Stimulated activated memory B cell treated with anti-CD40 and anti-IgM and Interleukin-4, amounts not matched to agents 10 μg/mL and 1 μg/mL and 100 μg/mL, for 72 hours (primary cell): ENCODE measurements around the gene FBXO10.
A peak's percentile ranks its signal among the peaks of the same experiment; 100 is the strongest.

ENCODE experiments used
- ATAC-seq: fragments of 150-1000 bp; cut with Tn5 transposase; 2 replicates; pipeline ENCODE4 v1.10.0; 2021
- H3K27ac Mint-ChIP-seq: one replicate; pipeline ENCODE4 v1.8.0; 2022; ENCODE audit warnings: mild to moderate bottlenecking, mixed read lengths
- H3K27me3 Mint-ChIP-seq: one replicate; pipeline ENCODE4 v1.8.0; 2022; ENCODE audit warnings: mixed read lengths
- H3K36me3 Mint-ChIP-seq: one replicate; pipeline ENCODE4 v1.8.0; 2022; ENCODE audit warnings: mixed read lengths
- H3K4me1 Mint-ChIP-seq: one replicate; pipeline ENCODE4 v1.8.0; 2022; ENCODE audit warnings: mixed read lengths
- H3K4me3 Mint-ChIP-seq: one replicate; pipeline ENCODE4 v1.8.0; 2022; ENCODE audit warnings: mild to moderate bottlenecking, moderate library complexity, mixed read lengths
- H3K9me3 Mint-ChIP-seq: one replicate; pipeline ENCODE4 v1.8.0; 2022; ENCODE audit warnings: mixed read lengths

FBXO10 gene

DNA sequence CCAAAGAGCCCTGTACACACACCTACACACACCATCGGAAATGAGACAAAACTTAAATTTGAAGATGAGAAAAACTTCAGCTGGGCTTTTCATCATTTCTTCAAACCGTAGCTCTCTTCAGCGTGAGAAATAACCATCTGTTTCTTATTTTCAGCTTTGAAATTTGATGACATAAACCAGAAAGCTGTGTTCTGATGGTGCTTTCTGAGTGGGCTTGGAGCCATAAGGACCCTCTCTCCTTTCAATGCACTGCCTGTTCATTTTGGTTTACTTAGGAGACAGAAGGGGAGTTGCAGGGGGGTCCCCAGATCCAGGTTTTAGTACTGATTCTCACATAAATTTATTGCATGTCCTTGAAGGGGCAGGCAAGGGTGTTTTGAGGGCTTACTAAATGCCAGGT lies 9.5 kb downstream of the FBXO10 start:
- peaks cover 8% of the 10 kb centered on the region for H3K9me3 Mint-ChIP-seq
- H3K27me3 Mint-ChIP-seq = no peaks in the 10 kb centered on the region
- peaks cover 49% of the 10 kb centered on the region for H3K36me3 Mint-ChIP-seq
- no peak for ATAC-seq
- H3K4me3 Mint-ChIP-seq = no peak overlapping the region
- peak overlapping the region; percentile 87 for H3K27ac Mint-ChIP-seq
- peaks cover 88% of the 10 kb centered on the region for H3K4me1 Mint-ChIP-seq

- no peaks in the 10 kb centered on the region for H3K27me3 Mint-ChIP-seq
- H3K4me1 Mint-ChIP-seq = peaks cover 88% of the 10 kb centered on the region
- ATAC-seq = peak; percentile 95
- peaks cover 48% of the 10 kb centered on the region for H3K36me3 Mint-ChIP-seq
- peaks cover 8% of the 10 kb centered on the region for H3K9me3 Mint-ChIP-seq
- H3K27ac Mint-ChIP-seq = peak overlapping the region; percentile 87
- peak overlapping the region; percentile 70 for H3K4me3 Mint-ChIP-seq
Observed at GRCh38 chr9:37565661-37566618, 10.2 kb downstream of the FBXO10 start.

GRCh38 chr9:37564916-37565315 lies 11.3 kb downstream of the FBXO10 start:
- no peak overlapping the region for H3K4me3 Mint-ChIP-seq
- H3K9me3 Mint-ChIP-seq = peaks cover 8% of the 10 kb centered on the region
- peaks cover 40% of the 10 kb centered on the region for H3K36me3 Mint-ChIP-seq
- H3K27ac Mint-ChIP-seq = peak overlapping the region; percentile 87
- H3K4me1 Mint-ChIP-seq = peaks cover 90% of the 10 kb centered on the region
- H3K27me3 Mint-ChIP-seq = no peaks in the 10 kb centered on the region
- no peak for ATAC-seq

DNA sequence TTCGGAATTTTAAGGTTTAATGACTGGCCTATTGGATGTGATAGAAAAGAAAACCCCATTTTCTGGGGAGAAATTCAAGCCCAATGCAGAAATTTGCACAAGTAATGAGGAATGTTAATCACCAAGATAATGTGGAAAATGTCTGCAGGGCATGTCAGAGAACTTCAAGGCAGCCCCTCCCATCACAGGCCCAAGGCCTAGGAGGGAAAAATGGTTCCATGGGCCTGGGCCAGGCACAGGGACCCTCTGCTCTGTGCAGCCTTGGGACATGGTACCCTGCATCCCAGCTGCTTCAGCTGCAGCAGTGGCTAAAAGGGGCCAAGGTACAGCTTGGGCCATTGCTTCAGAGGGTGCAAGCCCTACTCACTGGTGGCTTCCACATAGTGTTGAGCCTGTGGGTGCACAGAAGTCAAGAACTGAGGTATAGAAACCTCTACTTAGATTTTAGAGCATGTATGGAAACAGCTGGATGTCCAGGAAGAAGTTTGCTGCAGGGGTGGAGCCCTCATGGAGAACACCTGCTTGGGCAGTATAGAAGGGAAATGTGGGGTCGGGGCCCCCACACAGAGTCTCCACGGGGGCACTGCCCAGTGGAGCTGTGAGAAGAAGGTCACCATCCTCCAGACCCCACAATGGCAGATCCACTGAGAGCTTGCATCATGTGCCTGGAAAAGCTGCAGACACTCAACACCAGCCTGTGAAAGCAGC lies 12.2 kb downstream of the FBXO10 start:
- ATAC-seq = no peak
- peaks cover 8% of the 10 kb centered on the region for H3K9me3 Mint-ChIP-seq
- H3K36me3 Mint-ChIP-seq = peaks cover 39% of the 10 kb centered on the region
- no peaks in the 10 kb centered on the region for H3K27me3 Mint-ChIP-seq
- peak overlapping the region; percentile 87 for H3K27ac Mint-ChIP-seq
- no peak overlapping the region for H3K4me3 Mint-ChIP-seq
- peaks cover 90% of the 10 kb centered on the region for H3K4me1 Mint-ChIP-seq

DNA sequence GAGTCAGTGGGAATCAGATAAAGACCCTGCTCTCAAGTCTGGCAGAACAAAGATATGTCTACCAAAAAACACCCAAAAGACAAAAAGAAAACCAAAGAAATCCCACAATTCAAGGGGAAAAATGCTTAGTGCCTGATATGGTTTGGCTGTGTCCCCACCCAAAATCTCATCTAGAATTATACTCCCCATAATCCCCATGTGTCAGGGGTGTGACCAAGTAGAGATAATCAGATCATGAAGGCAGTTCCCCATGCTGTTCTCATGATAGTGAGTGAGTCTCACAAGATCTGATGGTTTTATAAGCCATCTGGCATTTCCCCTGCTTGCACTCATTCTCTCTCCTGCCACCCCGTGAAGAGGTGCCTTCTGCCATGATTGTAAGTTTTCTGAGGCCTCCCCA lies 13.4 kb downstream of the FBXO10 start:
- Mint-ChIP-seq H3K27ac (peak overlapping the region; percentile 74), H3K4me3 (no peak overlapping the region), H3K36me3 (peaks cover 33% of the 10 kb centered on the region), H3K4me1 (peaks cover 79% of the 10 kb centered on the region), H3K27me3 (no peaks in the 10 kb centered on the region), H3K9me3 (peaks cover 8% of the 10 kb centered on the region)
- ATAC-seq = no peak

GRCh38 chr9:37561682-37562081 lies 14.5 kb downstream of the FBXO10 start:
- peak overlapping the region; percentile 74 for H3K27ac Mint-ChIP-seq
- peaks cover 45% of the 10 kb centered on the region for H3K36me3 Mint-ChIP-seq
- H3K9me3 Mint-ChIP-seq = peaks cover 8% of the 10 kb centered on the region
- H3K27me3 Mint-ChIP-seq = no peaks in the 10 kb centered on the region
- peak overlapping the region; percentile 49 for H3K4me3 Mint-ChIP-seq
- peaks cover 67% of the 10 kb centered on the region for H3K4me1 Mint-ChIP-seq
- ATAC-seq = peak; percentile 81

GRCh38 chr9:37559855-37560592 lies 16.2 kb downstream of the FBXO10 start:
- H3K4me1 Mint-ChIP-seq = peaks cover 51% of the 10 kb centered on the region
- H3K27ac Mint-ChIP-seq = peak overlapping the region; percentile 61
- peak; percentile 20 for ATAC-seq
- no peak overlapping the region for H3K4me3 Mint-ChIP-seq
- H3K27me3 Mint-ChIP-seq = no peaks in the 10 kb centered on the region
- peaks cover 8% of the 10 kb centered on the region for H3K9me3 Mint-ChIP-seq
- H3K36me3 Mint-ChIP-seq = peaks cover 48% of the 10 kb centered on the region

DNA sequence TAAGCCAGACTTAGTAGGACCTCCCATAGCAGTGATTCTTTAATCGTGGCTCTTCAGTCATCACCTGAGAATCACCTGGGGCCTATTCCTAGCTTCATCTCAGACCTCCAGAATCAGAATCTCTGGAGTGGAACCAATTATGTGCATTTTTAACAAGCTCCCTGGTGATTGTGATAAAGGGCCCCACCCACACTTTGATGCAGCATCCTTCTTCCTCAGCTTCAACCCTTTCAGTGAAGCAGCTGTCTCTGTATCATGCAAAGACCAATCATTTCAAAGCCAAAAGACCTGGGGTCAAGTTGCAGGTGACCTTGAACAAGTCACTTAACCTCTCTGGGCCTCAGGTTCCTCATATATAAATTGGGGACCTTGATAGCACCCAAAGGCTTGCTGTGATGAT lies 17.1 kb downstream of the FBXO10 start:
- no peak for ATAC-seq
- Mint-ChIP-seq H3K4me3 (no peak overlapping the region), H3K4me1 (peaks cover 44% of the 10 kb centered on the region), H3K36me3 (peaks cover 39% of the 10 kb centered on the region), H3K27ac (peak overlapping the region; percentile 61), H3K27me3 (no peaks in the 10 kb centered on the region), H3K9me3 (peaks cover 7% of the 10 kb centered on the region)

GRCh38 chr9:37555786-37556185 lies 20.4 kb downstream of the FBXO10 start:
- Mint-ChIP-seq H3K27ac (no peak overlapping the region), H3K4me1 (peaks cover 28% of the 10 kb centered on the region), H3K4me3 (no peak overlapping the region), H3K27me3 (no peaks in the 10 kb centered on the region), H3K9me3 (no peaks in the 10 kb centered on the region), H3K36me3 (peaks cover 27% of the 10 kb centered on the region)
- ATAC-seq = no peak

DNA sequence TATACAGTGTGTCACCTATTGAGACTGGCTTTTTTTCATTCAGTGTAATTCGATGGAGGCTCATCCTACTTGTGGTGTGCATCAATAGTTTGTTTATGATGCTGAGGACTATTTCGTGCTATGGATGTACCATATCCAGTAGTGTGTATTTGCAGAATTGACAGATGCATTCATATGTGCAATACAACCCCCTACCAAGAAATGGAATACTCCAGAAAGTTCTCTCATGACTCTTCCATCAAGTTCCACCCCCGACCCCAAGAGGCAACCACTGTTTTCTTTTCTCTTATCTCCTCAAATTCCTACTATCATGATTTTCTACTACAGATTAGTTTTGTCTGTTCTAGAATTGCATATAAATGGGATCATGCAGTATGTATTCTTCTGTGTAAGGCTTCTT lies 21.9 kb downstream of the FBXO10 start:
- ATAC-seq = no peak
- no peaks in the 10 kb centered on the region for H3K27me3 Mint-ChIP-seq
- H3K4me1 Mint-ChIP-seq = peaks cover 22% of the 10 kb centered on the region
- H3K27ac Mint-ChIP-seq = no peak overlapping the region
- peaks cover 22% of the 10 kb centered on the region for H3K36me3 Mint-ChIP-seq
- H3K9me3 Mint-ChIP-seq = no peaks in the 10 kb centered on the region
- H3K4me3 Mint-ChIP-seq = no peak overlapping the region

GRCh38 chr9:37551888-37552287 lies 24.3 kb downstream of the FBXO10 start:
- Mint-ChIP-seq H3K27me3 (no peaks in the 10 kb centered on the region), H3K4me3 (no peak overlapping the region), H3K27ac (peak overlapping the region; percentile 33), H3K36me3 (peaks cover 31% of the 10 kb centered on the region), H3K9me3 (no peaks in the 10 kb centered on the region), H3K4me1 (peaks cover 42% of the 10 kb centered on the region)
- ATAC-seq = no peak

- peak overlapping the region; percentile 33 for H3K27ac Mint-ChIP-seq
- H3K36me3 Mint-ChIP-seq = peaks cover 29% of the 10 kb centered on the region
- no peaks in the 10 kb centered on the region for H3K9me3 Mint-ChIP-seq
- no peaks in the 10 kb centered on the region for H3K27me3 Mint-ChIP-seq
- peaks cover 42% of the 10 kb centered on the region for H3K4me1 Mint-ChIP-seq
- no peak for ATAC-seq
- H3K4me3 Mint-ChIP-seq = no peak overlapping the region
Observed at GRCh38 chr9:37551468-37551867, 24.7 kb downstream of the FBXO10 start.

DNA sequence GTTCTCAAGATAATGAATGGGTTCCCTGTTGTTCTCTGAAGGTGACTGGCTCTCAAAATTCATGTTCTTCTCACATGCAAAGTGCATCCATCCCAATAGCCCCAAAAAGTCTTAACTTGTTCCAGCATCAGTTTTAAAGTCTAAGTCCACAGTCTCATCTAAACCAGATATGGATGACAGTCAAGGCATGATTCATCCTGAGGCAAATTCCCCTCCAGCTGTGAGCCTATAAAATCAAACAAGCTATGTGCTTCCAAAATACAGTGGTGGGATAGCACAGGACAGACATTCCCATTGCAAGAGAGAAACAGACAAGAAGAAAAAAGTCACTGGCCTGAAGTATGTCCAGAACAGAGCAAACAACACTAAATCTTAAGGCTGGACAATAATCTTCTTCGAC lies 25.4 kb downstream of the FBXO10 start:
- no peak for ATAC-seq
- Mint-ChIP-seq H3K36me3 (peaks cover 25% of the 10 kb centered on the region), H3K9me3 (no peaks in the 10 kb centered on the region), H3K4me1 (peaks cover 42% of the 10 kb centered on the region), H3K27ac (no peak overlapping the region), H3K4me3 (no peak overlapping the region), H3K27me3 (no peaks in the 10 kb centered on the region)

- peak overlapping the region; percentile 9 for H3K27ac Mint-ChIP-seq
- no peaks in the 10 kb centered on the region for H3K9me3 Mint-ChIP-seq
- H3K4me3 Mint-ChIP-seq = no peak overlapping the region
- no peak for ATAC-seq
- H3K27me3 Mint-ChIP-seq = no peaks in the 10 kb centered on the region
- peaks cover 21% of the 10 kb centered on the region for H3K36me3 Mint-ChIP-seq
- H3K4me1 Mint-ChIP-seq = peaks cover 42% of the 10 kb centered on the region
Observed at GRCh38 chr9:37549527-37549926, 26.7 kb downstream of the FBXO10 start.

GRCh38 chr9:37547328-37547878 lies 28.8 kb downstream of the FBXO10 start:
- no peaks in the 10 kb centered on the region for H3K27me3 Mint-ChIP-seq
- no peaks in the 10 kb centered on the region for H3K9me3 Mint-ChIP-seq
- H3K4me1 Mint-ChIP-seq = peaks cover 53% of the 10 kb centered on the region
- ATAC-seq = no peak
- no peak overlapping the region for H3K27ac Mint-ChIP-seq
- peaks cover 21% of the 10 kb centered on the region for H3K36me3 Mint-ChIP-seq
- no peak overlapping the region for H3K4me3 Mint-ChIP-seq
